Urinary bladder (tissue), 4 donors: Measurements from ENCODE around the gene KLLN. TPM values are rescaled to one million over a fixed set of nuclear protein-coding genes. Genes with fewer than 3 reads are reported as not detected.
"Not testable (repeated sequence)": the region's sequence is repeated elsewhere in the genome, so short reads cannot be mapped to it uniquely, and the experiment has no call there.

ENCODE experiments used
- DNase-seq: peaks from one replicate; pipeline ENCODE4 v3.0.0-alpha.2; 2015; ENCODE audit errors: extremely low spot score
- H3K27ac ChIP-seq: one replicate; pipeline ENCODE4 v1.5.1; 2013; ENCODE audit warnings: low read depth, mild to moderate bottlenecking, moderate library complexity
- H3K36me3 ChIP-seq: one replicate; pipeline ENCODE4 v1.6.1; 2013; ENCODE audit warnings: mild to moderate bottlenecking, moderate library complexity; ENCODE audit not compliant: insufficient read depth
- H3K4me1 ChIP-seq: one replicate; pipeline ENCODE4 v1.6.1; 2013; ENCODE audit warnings: mild to moderate bottlenecking, moderate library complexity; ENCODE audit not compliant: insufficient read depth
- H3K4me3 ChIP-seq: one replicate; pipeline ENCODE4 v1.5.1; 2013; ENCODE audit warnings: low read depth, low read length
- WGBS: extraction: QIAGEN DNeasy Blood & Tissue Kit; methylation state at CpG from one replicate; pipeline ENCODE4 v1.1.7; 2013; 5-methylcytosine and 5-hydroxymethylcytosine counted together
- polyA plus RNA-seq: library from polyadenylated mRNA; stranded (reverse); fragments of 200-250 nt; gene quantifications from one replicate; pipeline ENCODE4 v1.2.3, GENCODE V29; 2013
- total RNA-seq: library from RNA; depleted of rRNA; stranded (reverse); fragments of >200 nt; gene quantifications from one replicate; pipeline ENCODE4 v1.2.3, GENCODE V29; 2014
- donor health status: healthy with polysubstance abuse.
- donor health status: healthy.

The KLLN gene
- total and polyA plus RNA-seq, 2 donors, result 0.46 to 0.63 TPM

DNA sequence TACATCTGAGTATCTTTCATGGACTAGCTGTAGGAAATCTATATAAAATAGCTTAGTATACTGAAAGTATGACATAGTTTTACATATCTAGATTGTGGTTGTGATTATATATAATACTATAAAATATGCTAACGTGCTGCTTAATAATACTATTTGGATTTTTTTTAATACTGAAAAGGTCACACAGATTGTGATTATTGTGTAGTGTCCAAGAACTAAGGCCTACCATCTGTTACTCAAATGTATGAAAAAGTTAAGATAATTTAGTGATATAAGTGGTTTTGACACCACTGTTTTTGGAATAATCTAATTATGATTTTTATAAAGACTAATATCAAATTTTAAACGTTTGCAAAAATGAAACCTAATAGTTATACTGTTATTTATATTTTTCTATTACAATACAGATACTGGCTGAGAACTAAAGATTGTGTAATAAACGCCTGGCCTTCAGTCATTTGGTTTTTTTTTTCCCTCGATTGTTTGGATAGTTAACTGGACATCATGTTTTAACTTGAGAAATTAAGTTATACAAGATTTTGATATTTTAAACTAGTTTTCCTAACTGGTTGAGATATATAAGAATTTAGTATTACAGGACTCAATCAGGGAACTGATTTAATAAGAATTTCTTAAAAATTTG lies 12.7 kb upstream of the KLLN start:
- WGBS, result 47% methylated on average over 4 of the region's 4 CpGs
- Histone ChIP-seq H3K27ac (no peak overlapping the region), H3K4me1 (peaks cover 4% of the 10 kb centered on the region), H3K36me3 (no peaks in the 10 kb centered on the region), H3K4me3 (no peak overlapping the region)
- DNase-seq, result no peak

DNA sequence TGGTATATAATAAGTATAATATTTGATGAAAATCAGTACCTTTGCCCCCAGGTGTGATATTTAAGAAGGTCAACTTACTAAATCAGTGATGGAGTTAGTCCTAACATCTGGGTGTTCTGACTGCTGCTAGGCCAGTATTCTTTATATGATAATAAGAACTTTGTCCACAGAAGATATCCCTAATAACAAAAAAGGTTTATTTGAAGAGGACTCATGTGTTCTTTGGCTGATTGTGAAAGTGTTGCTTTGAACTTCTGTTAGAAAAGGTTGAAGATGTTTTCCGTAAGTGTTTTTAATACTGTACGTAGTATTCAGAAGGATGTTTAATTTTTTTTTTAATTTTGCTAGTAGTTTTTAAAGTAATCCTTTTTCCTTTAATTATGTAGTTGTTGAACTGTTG lies 10.3 kb upstream of the KLLN start:
- no peak for DNase-seq
- H3K27ac ChIP-seq, result no peak overlapping the region
- H3K4me1 ChIP-seq, result peaks cover 4% of the 10 kb centered on the region
- H3K36me3 ChIP-seq, result no peaks in the 10 kb centered on the region
- 81% methylated on average over 2 of the region's 2 CpGs for WGBS
- H3K4me3 ChIP-seq, result no peak overlapping the region

DNA sequence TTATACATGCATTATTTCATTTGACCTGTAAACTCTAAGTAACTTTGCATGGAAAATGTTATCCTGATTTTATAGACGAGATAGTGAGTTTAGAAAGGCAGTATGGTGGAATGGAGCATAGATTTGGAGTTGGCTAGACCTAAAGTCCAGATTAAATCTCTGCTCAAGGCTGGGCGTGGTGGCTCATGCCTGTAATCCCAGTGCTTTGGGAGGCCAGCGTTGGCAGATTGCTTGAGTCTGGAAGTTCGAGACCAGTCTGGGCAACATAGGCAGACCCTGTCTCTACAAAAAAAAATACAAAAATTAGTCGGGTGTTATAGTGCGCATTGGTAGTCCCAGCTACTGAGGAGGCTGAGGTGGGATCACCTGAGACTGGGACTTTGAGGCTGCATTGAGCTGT lies 9.5 kb upstream of the KLLN start:
- no peak for DNase-seq
- H3K4me1 ChIP-seq, result peaks cover 4% of the 10 kb centered on the region
- H3K27ac ChIP-seq, result no peak overlapping the region
- H3K36me3 ChIP-seq, result no peaks in the 10 kb centered on the region
- no peak overlapping the region for H3K4me3 ChIP-seq
- 93% methylated on average over 6 of the region's 6 CpGs for WGBS

DNA sequence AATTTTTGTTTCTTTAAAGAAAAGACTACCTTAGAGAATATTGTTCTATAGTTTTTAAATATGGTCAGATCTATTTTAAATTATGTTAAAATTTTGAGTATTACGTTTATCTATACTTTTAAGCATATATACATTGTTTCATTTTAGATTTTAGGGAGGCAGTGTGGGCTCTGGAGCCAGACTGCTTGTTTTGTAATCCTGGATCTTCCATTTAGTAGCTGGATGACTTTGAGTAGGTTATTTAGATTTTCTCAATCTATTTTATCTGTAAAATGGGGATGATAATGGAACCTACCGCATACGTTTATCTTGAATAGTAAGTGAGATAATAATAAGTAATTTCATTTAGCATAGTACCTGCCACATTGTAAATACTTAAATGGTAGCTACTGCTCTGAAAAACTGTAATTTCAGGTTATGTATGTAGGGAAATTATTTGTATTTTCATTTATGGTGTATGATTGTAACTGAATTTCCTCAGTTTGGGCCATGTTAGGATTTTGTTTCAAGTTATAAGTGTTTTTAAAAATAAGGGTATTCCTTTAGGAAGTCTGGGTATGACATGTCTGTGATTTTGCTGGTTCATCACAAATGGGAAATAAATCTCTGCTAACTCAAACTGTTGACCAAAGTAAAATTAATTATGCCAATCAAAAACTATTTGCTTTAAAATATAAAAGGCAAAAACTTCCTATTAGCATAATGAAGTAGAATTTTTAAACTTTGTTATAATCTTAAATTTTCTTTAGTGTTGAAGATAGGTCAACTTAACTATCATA lies 6.6 kb upstream of the KLLN start:
- 85% methylated on average over 3 of the region's 3 CpGs for WGBS
- Histone ChIP-seq H3K4me3 (no peak overlapping the region), H3K4me1 (peaks cover 4% of the 10 kb centered on the region), H3K27ac (no peak overlapping the region), H3K36me3 (no peaks in the 10 kb centered on the region)
- no peak for DNase-seq

DNA sequence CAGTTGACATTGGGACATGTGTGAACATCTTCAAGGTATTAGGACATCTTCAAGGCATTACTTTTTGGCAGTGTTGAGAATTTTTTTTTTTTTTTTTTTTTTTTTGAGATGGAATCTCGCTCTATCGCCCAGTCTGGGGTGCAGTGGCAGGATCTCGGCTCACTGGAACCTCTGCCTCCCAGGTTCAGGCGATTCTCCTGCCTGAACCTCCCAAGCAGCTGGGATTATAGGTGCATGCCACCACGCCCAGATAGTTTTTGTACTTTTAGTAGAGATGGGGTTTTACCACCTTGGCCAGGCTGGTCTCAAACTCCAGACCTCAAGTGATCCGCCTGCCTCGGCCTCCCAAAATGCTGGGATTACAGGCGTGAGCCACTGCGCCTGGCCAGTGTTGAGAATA lies 5.8 kb upstream of the KLLN start:
- 94% methylated on average over 9 of the region's 9 CpGs for WGBS
- DNase-seq, H3K36me3 ChIP-seq, H3K27ac ChIP-seq, H3K4me1 ChIP-seq, H3K4me3 ChIP-seq: not testable (repeated sequence)

DNA sequence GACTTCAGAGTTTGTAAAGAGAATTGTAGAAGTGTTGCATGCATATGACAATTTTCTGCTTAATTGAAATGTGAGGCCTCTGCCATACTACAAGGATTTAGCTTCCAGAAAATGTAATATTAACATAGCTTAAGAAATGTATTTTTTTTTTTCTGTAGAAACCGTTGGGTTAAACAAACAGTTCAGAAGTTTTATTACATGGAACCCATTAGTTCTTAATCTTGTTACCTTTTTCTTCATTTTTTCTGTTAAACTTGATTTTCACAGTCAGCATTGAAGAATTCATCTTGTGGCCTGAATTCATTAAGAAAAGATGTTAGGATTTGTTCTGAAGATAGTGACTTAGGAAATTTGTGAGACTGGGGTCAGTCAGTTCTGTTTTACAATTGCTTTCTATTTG lies 4.9 kb upstream of the KLLN start:
- Histone ChIP-seq H3K4me3 (no peak overlapping the region), H3K36me3 (no peaks in the 10 kb centered on the region), H3K4me1 (peaks cover 2% of the 10 kb centered on the region), H3K27ac (peak overlapping the region; percentile 38)
- WGBS, result 15% methylated on average over 1 of the region's 1 CpG
- DNase-seq, result no peak

DNA sequence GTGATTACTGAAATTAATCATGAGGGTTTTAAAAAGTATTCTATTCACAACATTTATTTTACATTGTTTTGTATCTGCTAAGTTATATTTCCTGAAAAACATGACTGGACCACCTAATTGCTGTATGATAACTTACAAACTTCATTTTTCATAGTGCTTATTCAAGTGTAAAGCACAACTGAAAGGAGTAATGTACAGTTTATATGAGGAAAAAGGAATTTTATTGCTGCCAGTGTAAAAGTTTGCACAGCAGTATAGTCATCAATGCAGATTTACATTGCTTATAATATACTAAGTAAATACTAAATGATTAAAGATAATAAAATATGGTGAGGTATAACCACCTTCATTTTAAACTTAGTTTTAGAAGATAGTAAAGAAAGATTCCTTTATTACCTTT lies 4.1 kb upstream of the KLLN start:
- Histone ChIP-seq H3K36me3 (no peaks in the 10 kb centered on the region), H3K27ac (peak overlapping the region; percentile 23), H3K4me3 (peak overlapping the region; percentile 28), H3K4me1 (peaks cover 2% of the 10 kb centered on the region)
- DNase-seq, result no peak

DNA sequence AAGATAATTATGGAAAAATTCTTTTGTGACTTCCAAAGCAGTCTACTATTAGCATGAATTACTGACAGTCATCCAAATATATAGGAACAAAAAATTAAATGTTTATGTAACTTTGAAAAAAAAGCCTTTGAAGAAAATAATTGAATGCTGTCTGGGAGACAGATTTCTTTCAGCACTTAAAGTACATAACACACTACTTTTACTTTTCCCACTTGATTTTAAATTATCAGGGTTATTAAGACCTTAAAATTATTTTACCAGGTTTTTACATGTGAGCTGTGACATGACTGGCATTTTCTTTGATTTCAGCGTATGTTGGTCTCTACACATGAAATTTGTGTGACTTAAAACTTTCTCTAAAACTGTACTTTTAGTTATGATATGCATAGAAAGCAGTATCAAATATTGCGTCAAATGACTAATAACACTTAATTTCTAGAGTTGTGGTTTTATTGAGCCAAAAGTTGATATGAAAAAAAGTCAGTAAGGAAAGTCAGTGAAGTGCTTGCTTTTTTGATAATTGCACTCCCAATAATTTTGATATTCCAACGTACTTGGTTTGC lies 3.2 kb upstream of the KLLN start:
- no peak for DNase-seq
- H3K4me1 ChIP-seq, result peaks cover 2% of the 10 kb centered on the region
- no peak overlapping the region for H3K27ac ChIP-seq
- 19% methylated on average over 3 of the region's 3 CpGs for WGBS
- H3K4me3 ChIP-seq, result peak overlapping the region; percentile 97
- no peaks in the 10 kb centered on the region for H3K36me3 ChIP-seq

DNA sequence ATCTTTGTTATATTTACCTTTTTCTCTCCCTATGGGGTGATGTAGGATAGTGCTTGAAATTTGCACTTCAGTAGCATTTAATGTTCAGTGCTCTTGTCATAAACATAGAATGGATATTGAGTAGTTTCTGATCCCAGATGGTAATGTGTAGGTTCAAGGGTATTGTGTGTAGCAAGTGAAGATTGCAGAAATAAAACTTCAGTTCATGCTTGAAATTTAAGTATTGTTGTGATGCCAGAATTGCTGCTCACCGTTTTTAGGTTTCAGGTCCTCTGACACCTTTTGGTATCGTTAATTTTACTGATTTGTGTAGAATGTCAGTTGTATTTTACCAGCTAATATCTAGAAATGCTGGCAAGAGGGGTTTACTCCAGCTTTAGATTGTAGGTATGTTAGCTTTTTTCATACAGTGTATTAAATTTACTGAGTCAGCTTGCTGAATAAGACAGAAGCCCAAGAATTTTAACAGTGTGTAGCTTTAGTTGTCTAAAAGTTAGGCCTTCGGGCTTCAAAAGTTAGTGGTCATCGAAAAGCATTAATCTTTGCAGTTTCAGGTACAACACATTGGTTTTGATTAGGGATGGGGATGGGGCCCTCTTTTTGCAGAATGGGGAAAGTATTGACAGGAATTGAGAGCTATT lies 2.0 kb upstream of the KLLN start:
- Histone ChIP-seq H3K36me3 (no peaks in the 10 kb centered on the region), H3K4me1 (no peaks in the 10 kb centered on the region), H3K27ac (peak overlapping the region; percentile 80), H3K4me3 (peak overlapping the region; percentile 97)
- DNase-seq, result no peak
- WGBS, result 2% methylated on average over 4 of the region's 4 CpGs

DNA sequence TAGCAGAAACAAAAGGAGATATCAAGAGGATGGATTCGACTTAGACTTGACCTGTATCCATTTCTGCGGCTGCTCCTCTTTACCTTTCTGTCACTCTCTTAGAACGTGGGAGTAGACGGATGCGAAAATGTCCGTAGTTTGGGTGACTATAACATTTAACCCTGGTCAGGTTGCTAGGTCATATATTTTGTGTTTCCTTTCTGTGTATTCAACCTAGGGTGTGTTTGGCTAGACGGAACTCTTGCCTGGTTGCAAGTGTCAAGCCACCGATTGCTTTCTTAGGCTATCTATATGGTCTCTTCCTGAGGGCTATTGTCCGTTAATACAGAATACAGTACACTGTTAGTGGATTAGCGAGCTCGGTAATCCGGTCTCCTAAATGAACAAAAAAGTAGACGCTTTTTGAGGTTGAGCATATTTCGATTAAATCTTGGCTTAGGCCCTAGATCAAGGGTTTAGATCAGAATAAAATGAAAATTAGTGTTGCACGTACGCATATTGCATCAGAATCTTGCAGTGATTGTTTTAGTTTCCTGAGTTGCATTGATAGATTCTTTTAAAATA lies 1.2 kb upstream of the KLLN start:
- Histone ChIP-seq H3K27ac (peak overlapping the region; percentile 88), H3K36me3 (no peaks in the 10 kb centered on the region), H3K4me1 (no peaks in the 10 kb centered on the region), H3K4me3 (peak overlapping the region; percentile 97)
- WGBS, result under 1% methylated on average over 16 of the region's 16 CpGs
- DNase-seq, result no peak

DNA sequence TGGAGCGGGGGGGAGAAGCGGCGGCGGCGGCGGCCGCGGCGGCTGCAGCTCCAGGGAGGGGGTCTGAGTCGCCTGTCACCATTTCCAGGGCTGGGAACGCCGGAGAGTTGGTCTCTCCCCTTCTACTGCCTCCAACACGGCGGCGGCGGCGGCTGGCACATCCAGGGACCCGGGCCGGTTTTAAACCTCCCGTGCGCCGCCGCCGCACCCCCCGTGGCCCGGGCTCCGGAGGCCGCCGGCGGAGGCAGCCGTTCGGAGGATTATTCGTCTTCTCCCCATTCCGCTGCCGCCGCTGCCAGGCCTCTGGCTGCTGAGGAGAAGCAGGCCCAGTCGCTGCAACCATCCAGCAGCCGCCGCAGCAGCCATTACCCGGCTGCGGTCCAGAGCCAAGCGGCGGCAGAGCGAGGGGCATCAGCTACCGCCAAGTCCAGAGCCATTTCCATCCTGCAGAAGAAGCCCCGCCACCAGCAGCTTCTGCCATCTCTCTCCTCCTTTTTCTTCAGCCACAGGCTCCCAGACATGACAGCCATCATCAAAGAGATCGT lies 690 bp upstream of the KLLN start:
- WGBS, result under 1% methylated on average over 47 of the region's 47 CpGs

DNA sequence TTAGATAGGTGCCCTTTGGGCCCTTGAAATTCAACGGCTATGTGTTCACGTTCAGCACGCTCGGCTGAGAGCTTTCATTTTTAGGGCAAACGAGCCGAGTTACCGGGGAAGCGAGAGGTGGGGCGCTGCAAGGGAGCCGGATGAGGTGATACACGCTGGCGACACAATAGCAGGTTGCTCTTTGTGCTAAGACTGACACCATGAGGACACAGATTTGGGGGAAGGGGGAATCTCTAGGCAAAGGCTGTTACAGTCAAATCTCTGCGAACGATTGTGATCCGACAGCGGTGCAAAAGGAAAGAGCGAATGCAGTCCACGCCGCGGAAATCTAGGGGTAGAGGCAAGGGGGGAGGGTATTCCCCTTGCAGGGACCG lies 667 bp downstream of the KLLN start:
- WGBS, result under 1% methylated on average over 21 of the region's 21 CpGs
- H3K4me1 ChIP-seq, result no peaks in the 10 kb centered on the region
- no peaks in the 10 kb centered on the region for H3K36me3 ChIP-seq
- H3K27ac ChIP-seq, result peak overlapping the region; percentile 81
- H3K4me3 ChIP-seq, result peak overlapping the region; percentile 97
- no peak for DNase-seq

More for the DNA sequence above, 690 bp upstream of the KLLN start:
- not testable (repeated sequence) for H3K4me1 ChIP-seq, DNase-seq, H3K36me3 ChIP-seq
- H3K27ac ChIP-seq, result peak overlapping the region; percentile 99
- H3K4me3 ChIP-seq, result peak overlapping the region; percentile 97

DNA sequence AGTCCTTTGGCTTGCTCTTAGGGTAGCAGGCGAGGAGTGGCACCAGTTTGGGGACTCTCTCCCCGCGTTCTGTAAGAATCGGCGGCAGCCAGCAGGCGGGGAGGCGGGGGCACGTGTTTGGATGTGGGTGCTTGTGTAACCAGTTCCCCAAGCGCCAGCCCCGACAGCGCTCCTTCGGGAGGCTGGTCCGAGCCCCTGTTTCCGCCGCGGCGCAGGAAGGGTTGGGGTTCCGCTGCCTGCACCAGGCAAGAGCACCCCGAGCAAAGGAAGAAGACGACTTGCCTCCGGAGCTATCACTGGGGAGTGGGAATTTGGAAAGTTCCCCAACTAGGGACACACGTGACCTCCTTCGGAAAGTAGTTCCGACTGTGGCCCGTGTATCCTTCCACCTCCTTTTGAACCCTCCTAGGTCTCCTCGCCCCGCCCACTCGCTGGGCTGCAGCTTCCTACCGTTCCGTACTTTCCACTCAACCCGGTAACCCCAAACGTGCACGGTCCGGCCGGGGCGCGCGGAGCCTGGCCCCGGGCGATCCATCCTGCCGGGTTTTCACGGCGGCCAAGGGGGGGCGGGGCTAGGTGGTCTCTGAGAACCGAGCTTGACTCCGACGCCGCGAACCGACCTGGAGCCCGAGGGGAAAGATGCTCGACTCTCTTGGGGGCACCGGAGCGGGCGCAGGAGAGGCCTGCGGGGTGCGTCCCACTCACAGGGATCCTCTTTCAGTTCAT lies 1.2 kb downstream of the KLLN start:
- under 1% methylated on average over 57 of the region's 57 CpGs for WGBS
- H3K4me3 ChIP-seq, result peak overlapping the region; percentile 97
- H3K27ac ChIP-seq, result peak overlapping the region; percentile 93
- peak; percentile 96 for DNase-seq
- H3K36me3 ChIP-seq, result no peaks in the 10 kb centered on the region
- no peaks in the 10 kb centered on the region for H3K4me1 ChIP-seq
